ENCODE results near the gene GULP1.

The GULP1 gene

DNA sequence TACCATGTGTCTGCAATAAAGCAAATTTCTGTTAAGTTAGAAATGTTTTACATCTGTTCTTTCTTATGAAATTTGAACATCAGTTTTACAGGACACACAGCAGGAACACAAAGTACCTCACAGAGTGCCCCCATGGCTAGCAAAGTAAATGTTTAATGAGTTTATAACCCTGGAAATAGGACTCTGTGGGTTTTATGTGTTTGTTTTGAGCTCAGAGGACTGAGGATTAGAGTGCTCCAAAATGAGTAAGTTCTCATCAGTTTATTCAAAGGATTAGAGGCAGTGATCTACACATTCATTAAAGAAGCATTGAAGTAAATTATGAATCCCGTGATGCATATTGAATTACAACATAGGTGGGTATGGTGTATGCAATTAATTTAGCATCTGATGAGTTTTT is 281.8 kb downstream of the GULP1 start:
- H3K27ac ChIP-seq (ENCODE audit: insufficient read depth, low read length, poor library complexity, severe bottlenecking), result no peak overlapping the region
- H3K4me3 ChIP-seq (ENCODE audit: insufficient read depth, low read depth, low read length, poor library complexity, severe bottlenecking), result no peak overlapping the region
- no peaks in the 10 kb centered on the region for H3K27me3 ChIP-seq (replicated peaks; ENCODE audit: control insufficient read depth, insufficient read depth, low read length, poor library complexity, severe bottlenecking)
- no peaks in the 10 kb centered on the region for H3K4me1 ChIP-seq (ENCODE audit: control insufficient read depth, insufficient read depth, low read length, poor library complexity, severe bottlenecking)
- no peaks in the 10 kb centered on the region for H3K9me3 ChIP-seq (ENCODE audit: control insufficient read depth, low read length)
- no peaks in the 10 kb centered on the region for H3K36me3 ChIP-seq (ENCODE audit: control insufficient read depth, insufficient read depth, low read length)
- DNase-seq, result no peak

DNA sequence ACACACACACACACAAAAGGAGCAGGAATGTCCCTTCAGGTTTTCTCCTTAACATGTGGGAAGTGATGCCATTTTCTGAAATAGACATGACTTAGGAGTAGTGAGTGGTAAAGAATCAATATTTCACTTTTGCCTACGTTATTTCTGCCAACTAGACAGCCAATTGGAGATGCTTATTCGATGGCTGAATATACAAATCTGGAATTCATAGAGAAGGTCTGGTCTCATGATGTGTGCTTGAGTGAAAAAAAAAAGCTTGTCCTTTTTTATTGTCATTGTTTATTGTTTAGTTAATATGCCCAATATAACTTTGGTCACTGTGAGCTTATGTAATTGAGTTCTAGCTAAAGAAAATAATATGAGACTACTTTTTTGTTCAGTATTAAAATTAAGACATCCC is 284.3 kb downstream of the GULP1 start:
- DNase-seq, result no peak
- H3K27ac ChIP-seq (ENCODE audit: insufficient read depth, low read length, poor library complexity, severe bottlenecking), result no peak overlapping the region

DNA sequence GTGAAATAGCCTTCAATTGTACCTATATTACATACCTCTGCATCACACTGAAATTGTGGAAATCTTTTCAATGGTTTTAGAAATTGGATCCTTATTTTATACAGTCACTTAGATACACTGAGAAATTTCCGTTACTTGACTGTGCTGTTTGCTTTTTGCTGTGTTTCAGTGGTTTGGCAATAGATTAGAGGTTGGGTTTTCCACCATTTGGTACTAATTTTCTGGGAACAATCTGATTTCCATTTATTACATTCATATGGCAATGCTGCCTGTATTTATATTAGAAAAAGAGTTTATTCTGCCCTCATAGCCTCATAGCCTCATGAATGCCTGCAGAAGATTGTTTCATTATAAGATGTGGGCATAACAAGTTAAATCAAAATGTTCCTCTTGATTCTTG is 285.0 kb downstream of the GULP1 start:
- H3K4me1 ChIP-seq (ENCODE audit: control insufficient read depth, insufficient read depth, low read length, poor library complexity, severe bottlenecking), result no peaks in the 10 kb centered on the region
- no peak overlapping the region for H3K27ac ChIP-seq (ENCODE audit: insufficient read depth, low read length, poor library complexity, severe bottlenecking)
- no peaks in the 10 kb centered on the region for H3K9me3 ChIP-seq (ENCODE audit: control insufficient read depth, low read length)
- H3K36me3 ChIP-seq (ENCODE audit: control insufficient read depth, insufficient read depth, low read length), result no peaks in the 10 kb centered on the region
- H3K27me3 ChIP-seq (replicated peaks; ENCODE audit: control insufficient read depth, insufficient read depth, low read length, poor library complexity, severe bottlenecking), result no peaks in the 10 kb centered on the region
- no peak for DNase-seq
- no peak overlapping the region for H3K4me3 ChIP-seq (ENCODE audit: insufficient read depth, low read depth, low read length, poor library complexity, severe bottlenecking)

More for the DNA sequence above, 284.3 kb downstream of the GULP1 start:
- Histone ChIP-seq H3K4me3 (ENCODE audit: insufficient read depth, low read depth, low read length, poor library complexity, severe bottlenecking) (no peak overlapping the region), H3K36me3 (ENCODE audit: control insufficient read depth, insufficient read depth, low read length) (no peaks in the 10 kb centered on the region), H3K27me3 (replicated peaks; ENCODE audit: control insufficient read depth, insufficient read depth, low read length, poor library complexity, severe bottlenecking) (no peaks in the 10 kb centered on the region), H3K9me3 (ENCODE audit: control insufficient read depth, low read length) (no peaks in the 10 kb centered on the region), H3K4me1 (ENCODE audit: control insufficient read depth, insufficient read depth, low read length, poor library complexity, severe bottlenecking) (no peaks in the 10 kb centered on the region)

DNA sequence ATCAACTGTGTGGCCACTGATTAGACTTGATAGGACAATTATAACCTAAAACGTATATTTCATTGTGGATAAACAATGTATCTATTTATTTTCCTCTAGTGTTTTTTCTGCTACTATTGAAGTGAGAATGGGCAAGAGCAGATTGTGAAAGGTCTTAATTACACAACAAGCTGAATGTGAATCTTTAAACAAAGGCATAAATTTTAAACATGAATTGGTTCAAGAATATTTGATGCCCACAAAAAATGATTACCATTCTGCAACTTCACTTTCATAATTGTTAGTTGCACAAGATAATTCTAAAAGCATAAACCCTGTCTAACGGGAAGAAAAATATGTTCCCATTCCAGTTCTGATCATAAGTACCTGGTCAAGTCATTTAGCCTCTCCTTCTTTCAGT is 285.6 kb downstream of the GULP1 start:
- H3K4me1 ChIP-seq (ENCODE audit: control insufficient read depth, insufficient read depth, low read length, poor library complexity, severe bottlenecking), result no peaks in the 10 kb centered on the region
- no peak overlapping the region for H3K27ac ChIP-seq (ENCODE audit: insufficient read depth, low read length, poor library complexity, severe bottlenecking)
- no peaks in the 10 kb centered on the region for H3K27me3 ChIP-seq (replicated peaks; ENCODE audit: control insufficient read depth, insufficient read depth, low read length, poor library complexity, severe bottlenecking)
- no peak overlapping the region for H3K4me3 ChIP-seq (ENCODE audit: insufficient read depth, low read depth, low read length, poor library complexity, severe bottlenecking)
- no peaks in the 10 kb centered on the region for H3K9me3 ChIP-seq (ENCODE audit: control insufficient read depth, low read length)
- no peak for DNase-seq
- no peaks in the 10 kb centered on the region for H3K36me3 ChIP-seq (ENCODE audit: control insufficient read depth, insufficient read depth, low read length)

DNA sequence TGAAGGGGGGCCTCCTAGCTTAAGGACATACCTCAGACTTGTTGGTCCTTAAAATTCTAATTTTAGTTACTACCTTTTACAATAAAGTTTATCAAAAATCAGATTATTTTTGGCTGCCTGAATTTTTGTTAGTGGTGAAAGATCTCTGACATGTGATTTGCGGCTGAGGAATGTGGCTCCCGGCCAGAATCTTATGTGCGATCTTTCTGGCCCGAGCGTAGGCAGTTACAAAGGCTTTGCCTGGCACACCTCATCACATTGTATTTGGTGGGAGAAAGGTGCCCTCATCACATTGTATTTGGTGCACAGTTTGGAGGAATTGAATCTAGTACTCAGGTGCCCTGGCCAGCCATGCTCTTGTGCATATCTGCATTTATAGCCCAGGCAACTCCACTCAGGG is 289.1 kb downstream of the GULP1 start:
- no peak for DNase-seq
- Histone ChIP-seq H3K36me3 (ENCODE audit: control insufficient read depth, insufficient read depth, low read length) (no peaks in the 10 kb centered on the region), H3K27ac (ENCODE audit: insufficient read depth, low read length, poor library complexity, severe bottlenecking) (no peak overlapping the region), H3K27me3 (replicated peaks; ENCODE audit: control insufficient read depth, insufficient read depth, low read length, poor library complexity, severe bottlenecking) (no peaks in the 10 kb centered on the region), H3K4me3 (ENCODE audit: insufficient read depth, low read depth, low read length, poor library complexity, severe bottlenecking) (no peak overlapping the region), H3K9me3 (ENCODE audit: control insufficient read depth, low read length) (no peaks in the 10 kb centered on the region), H3K4me1 (ENCODE audit: control insufficient read depth, insufficient read depth, low read length, poor library complexity, severe bottlenecking) (no peaks in the 10 kb centered on the region)

DNA sequence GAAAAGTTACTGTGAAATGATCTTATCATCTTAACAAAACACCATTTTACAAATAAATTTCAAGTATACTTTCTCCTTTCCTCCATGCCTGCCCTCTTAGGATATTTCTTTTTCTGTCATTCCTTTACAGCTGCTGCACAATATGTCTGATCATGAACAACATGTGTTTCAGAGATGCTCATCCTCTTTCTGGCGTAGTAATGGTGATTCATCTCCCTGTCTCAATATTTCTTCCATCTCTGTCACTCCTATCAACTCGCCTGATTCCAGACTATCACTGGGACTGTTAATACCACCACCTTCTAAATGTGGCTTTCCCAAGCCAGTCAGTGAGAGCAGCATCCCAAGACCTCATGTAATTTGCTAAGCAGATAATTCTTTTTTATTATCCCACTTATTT is 290.5 kb downstream of the GULP1 start:
- Histone ChIP-seq H3K36me3 (ENCODE audit: control insufficient read depth, insufficient read depth, low read length) (no peaks in the 10 kb centered on the region), H3K27me3 (replicated peaks; ENCODE audit: control insufficient read depth, insufficient read depth, low read length, poor library complexity, severe bottlenecking) (no peaks in the 10 kb centered on the region), H3K4me3 (ENCODE audit: insufficient read depth, low read depth, low read length, poor library complexity, severe bottlenecking) (no peak overlapping the region), H3K27ac (ENCODE audit: insufficient read depth, low read length, poor library complexity, severe bottlenecking) (no peak overlapping the region), H3K4me1 (ENCODE audit: control insufficient read depth, insufficient read depth, low read length, poor library complexity, severe bottlenecking) (no peaks in the 10 kb centered on the region), H3K9me3 (ENCODE audit: control insufficient read depth, low read length) (no peaks in the 10 kb centered on the region)
- DNase-seq, result no peak

DNA sequence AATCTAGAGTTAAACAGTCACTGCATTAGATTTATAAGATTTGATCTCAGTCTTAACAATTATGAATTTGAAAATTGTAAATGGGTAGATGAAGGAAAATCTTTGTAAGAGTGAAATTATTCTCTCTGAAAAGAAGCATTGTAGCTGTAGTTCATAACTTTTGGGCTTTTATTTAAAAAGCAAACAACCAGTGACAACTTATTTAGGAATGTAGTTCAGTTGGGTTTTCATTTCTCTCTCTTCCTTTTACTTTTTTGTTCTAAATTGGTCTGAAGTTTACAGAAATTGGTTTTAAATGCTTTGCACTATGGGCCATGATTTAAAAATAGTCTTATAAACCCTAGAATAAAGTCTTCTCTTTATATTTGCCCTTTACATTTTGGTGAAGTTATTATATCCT is 296.6 kb downstream of the GULP1 start:
- no peaks in the 10 kb centered on the region for H3K9me3 ChIP-seq (ENCODE audit: control insufficient read depth, low read length)

DNA sequence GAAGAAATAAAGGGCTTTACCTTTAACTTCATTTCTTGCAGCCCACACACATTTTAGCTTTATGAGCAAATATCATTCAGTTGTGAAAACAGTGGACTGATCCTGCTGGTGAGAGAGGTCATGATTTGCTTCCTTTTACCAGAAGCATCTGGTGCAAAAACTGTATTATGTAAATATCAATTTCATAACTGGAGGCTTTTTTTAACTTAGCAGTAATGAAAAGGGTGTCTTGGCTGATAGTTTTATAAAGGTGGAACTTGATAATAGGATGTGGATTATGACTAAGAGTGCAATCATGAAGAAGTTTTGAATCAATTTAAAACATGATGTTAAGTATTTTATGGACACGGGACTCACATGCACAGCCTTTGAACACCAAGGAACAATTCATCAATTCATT is 304.4 kb downstream of the GULP1 start:
- no peak for DNase-seq
- Histone ChIP-seq H3K4me3 (ENCODE audit: insufficient read depth, low read depth, low read length, poor library complexity, severe bottlenecking) (no peak overlapping the region), H3K36me3 (ENCODE audit: control insufficient read depth, insufficient read depth, low read length) (no peaks in the 10 kb centered on the region), H3K27me3 (replicated peaks; ENCODE audit: control insufficient read depth, insufficient read depth, low read length, poor library complexity, severe bottlenecking) (no peaks in the 10 kb centered on the region), H3K9me3 (ENCODE audit: control insufficient read depth, low read length) (no peaks in the 10 kb centered on the region), H3K27ac (ENCODE audit: insufficient read depth, low read length, poor library complexity, severe bottlenecking) (no peak overlapping the region), H3K4me1 (ENCODE audit: control insufficient read depth, insufficient read depth, low read length, poor library complexity, severe bottlenecking) (no peaks in the 10 kb centered on the region)

More for the DNA sequence above, 296.6 kb downstream of the GULP1 start:
- Histone ChIP-seq H3K27me3 (replicated peaks; ENCODE audit: control insufficient read depth, insufficient read depth, low read length, poor library complexity, severe bottlenecking) (no peaks in the 10 kb centered on the region), H3K36me3 (ENCODE audit: control insufficient read depth, insufficient read depth, low read length) (no peaks in the 10 kb centered on the region), H3K4me1 (ENCODE audit: control insufficient read depth, insufficient read depth, low read length, poor library complexity, severe bottlenecking) (no peaks in the 10 kb centered on the region), H3K4me3 (ENCODE audit: insufficient read depth, low read depth, low read length, poor library complexity, severe bottlenecking) (no peak overlapping the region), H3K27ac (ENCODE audit: insufficient read depth, low read length, poor library complexity, severe bottlenecking) (no peak overlapping the region)
- no peak for DNase-seq

DNA sequence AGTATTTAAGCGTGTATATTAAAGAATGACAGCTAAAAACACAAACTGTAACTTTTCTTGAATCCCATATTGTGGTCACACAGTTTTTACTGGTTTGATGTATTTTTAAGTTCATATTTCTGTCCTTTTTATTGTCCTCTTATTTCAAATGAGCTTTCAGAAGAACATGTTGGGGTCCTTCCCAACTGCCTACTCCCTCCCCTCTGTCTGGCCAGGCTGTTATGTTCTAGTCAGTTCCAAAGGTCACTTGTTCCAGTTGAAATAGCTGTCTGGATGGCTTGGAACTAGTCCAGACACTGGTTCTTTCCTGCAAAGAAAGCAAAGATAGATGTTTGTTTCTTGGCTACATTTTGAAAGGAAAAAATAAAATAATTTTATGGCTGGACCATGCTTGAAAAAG is 306.9 kb downstream of the GULP1 start:
- Histone ChIP-seq H3K4me3 (ENCODE audit: insufficient read depth, low read depth, low read length, poor library complexity, severe bottlenecking) (no peak overlapping the region), H3K27ac (ENCODE audit: insufficient read depth, low read length, poor library complexity, severe bottlenecking) (no peak overlapping the region), H3K36me3 (ENCODE audit: control insufficient read depth, insufficient read depth, low read length) (no peaks in the 10 kb centered on the region), H3K9me3 (ENCODE audit: control insufficient read depth, low read length) (no peaks in the 10 kb centered on the region), H3K4me1 (ENCODE audit: control insufficient read depth, insufficient read depth, low read length, poor library complexity, severe bottlenecking) (no peaks in the 10 kb centered on the region), H3K27me3 (replicated peaks; ENCODE audit: control insufficient read depth, insufficient read depth, low read length, poor library complexity, severe bottlenecking) (no peaks in the 10 kb centered on the region)
- DNase-seq, result no peak

DNA sequence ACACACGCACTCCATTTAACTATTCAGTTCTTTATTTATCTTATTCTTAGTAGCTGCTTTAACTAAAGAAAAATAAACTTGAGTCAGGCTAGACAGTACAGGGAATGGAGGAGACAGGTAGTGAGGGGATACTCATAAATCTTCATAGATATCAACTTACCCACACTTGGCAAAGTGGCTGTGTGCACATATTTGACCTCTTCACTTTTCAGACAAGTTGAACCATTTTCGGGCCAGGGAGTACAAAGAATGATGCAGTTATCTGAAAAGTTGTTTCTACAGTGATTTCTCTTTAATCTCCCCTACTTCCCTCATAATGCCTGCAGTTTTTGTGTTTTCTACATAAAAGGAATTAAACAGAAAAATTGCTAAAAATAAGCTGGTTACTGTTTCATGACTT is 307.5 kb downstream of the GULP1 start:
- no peak overlapping the region for H3K27ac ChIP-seq (ENCODE audit: insufficient read depth, low read length, poor library complexity, severe bottlenecking)
- H3K9me3 ChIP-seq (ENCODE audit: control insufficient read depth, low read length), result no peaks in the 10 kb centered on the region
- H3K27me3 ChIP-seq (replicated peaks; ENCODE audit: control insufficient read depth, insufficient read depth, low read length, poor library complexity, severe bottlenecking), result no peaks in the 10 kb centered on the region
- no peak overlapping the region for H3K4me3 ChIP-seq (ENCODE audit: insufficient read depth, low read depth, low read length, poor library complexity, severe bottlenecking)
- no peaks in the 10 kb centered on the region for H3K36me3 ChIP-seq (ENCODE audit: control insufficient read depth, insufficient read depth, low read length)
- no peaks in the 10 kb centered on the region for H3K4me1 ChIP-seq (ENCODE audit: control insufficient read depth, insufficient read depth, low read length, poor library complexity, severe bottlenecking)
- DNase-seq, result no peak
